ENCODE data around the gene SERPINA12. TPM values are rescaled to one million over a fixed set of nuclear protein-coding genes. Genes with fewer than 3 reads are reported as not detected.
A peak's percentile ranks its signal among the peaks of the same experiment; 100 is the strongest.

SERPINA12 gene
- total and polyA plus RNA-seq, 2 of the 13 experiments (the other 11 are each of a cell fraction or from before 2014, with no cell fraction given), result 0.08 TPM; not detected in 1

DNA sequence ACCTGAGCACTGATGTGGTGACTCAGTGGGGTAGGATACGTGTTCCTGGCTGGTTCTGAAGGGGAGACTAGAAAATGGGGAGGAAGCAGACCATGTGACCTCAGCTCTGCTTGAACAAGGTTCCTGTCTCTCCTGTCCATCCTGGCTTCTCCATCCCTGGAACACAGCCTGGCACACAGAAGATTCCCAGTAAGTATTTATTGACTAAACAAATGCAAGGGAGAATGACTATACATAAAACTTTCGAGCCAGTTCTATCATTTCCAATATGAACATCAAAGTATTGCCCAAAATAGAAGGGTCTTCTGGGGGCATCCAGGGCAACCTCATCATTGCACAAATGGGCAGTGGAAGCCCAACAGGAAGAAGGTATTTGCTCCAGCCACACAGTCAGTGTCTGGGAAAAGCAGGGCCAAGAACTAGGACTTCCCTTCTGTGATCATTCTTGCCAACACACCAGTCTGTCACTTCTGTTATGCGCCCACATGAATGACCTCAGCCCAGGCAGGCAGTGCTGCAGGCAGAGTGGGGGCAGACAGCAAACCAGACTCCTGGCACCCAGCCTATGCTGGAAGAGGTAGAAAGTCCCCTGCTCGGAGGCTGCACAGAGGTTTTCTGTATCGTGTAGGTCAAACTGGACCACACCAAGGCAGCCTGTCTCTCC lies 27.7 kb downstream of the SERPINA12 start (continued):
- TF ChIP-seq, protein P1, sequence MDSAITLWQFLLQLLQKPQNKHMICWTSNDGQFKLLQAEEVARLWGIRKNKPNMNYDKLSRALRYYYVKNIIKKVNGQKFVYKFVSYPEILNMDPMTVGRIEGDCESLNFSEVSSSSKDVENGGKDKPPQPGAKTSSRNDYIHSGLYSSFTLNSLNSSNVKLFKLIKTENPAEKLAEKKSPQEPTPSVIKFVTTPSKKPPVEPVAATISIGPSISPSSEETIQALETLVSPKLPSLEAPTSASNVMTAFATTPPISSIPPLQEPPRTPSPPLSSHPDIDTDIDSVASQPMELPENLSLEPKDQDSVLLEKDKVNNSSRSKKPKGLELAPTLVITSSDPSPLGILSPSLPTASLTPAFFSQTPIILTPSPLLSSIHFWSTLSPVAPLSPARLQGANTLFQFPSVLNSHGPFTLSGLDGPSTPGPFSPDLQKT (CRISPR knock-in tag; IDR thresholded peaks at IDR 0.05; ENCODE audit: borderline replicate concordance), result no peak
- TF ChIP-seq ZNF737 (CRISPR knock-in tag; IDR thresholded peaks at IDR 0.05; ENCODE audit: borderline replicate concordance) (no peak), PPARG (CRISPR knock-in tag; conservative IDR thresholded peaks at IDR 0.05) (no peak), ATRX (CRISPR knock-in tag; IDR thresholded peaks at IDR 0.05; ENCODE audit: borderline replicate concordance) (no peak), PCBP1 (IDR thresholded peaks at IDR 0.05; ENCODE audit: borderline replicate concordance, low read depth, low read length) (no peak), ATF1 (CRISPR knock-in tag; IDR thresholded peaks at IDR 0.05) (no peak), ZMAT3 (CRISPR knock-in tag; conservative IDR thresholded peaks at IDR 0.05) (no peak), ESRRA (CRISPR knock-in tag; IDR thresholded peaks at IDR 0.05; ENCODE audit: low read depth) (no peak), ZNF569 (CRISPR knock-in tag; IDR thresholded peaks at IDR 0.05; ENCODE audit: borderline replicate concordance) (no peak), SIN3A (IDR thresholded peaks at IDR 0.05; ENCODE audit: borderline replicate concordance, low read depth, low read length) (no peak), SSRP1 (CRISPR knock-in tag; IDR thresholded peaks at IDR 0.05) (no peak), SIX4 (CRISPR knock-in tag; IDR thresholded peaks at IDR 0.05) (no peak), RBFOX2 (IDR thresholded peaks at IDR 0.05; ENCODE audit: low read depth, low read length) (peak; percentile 54), SIN3B (IDR thresholded peaks at IDR 0.05; ENCODE audit: low read length) (no peak), PHF5A (CRISPR knock-in tag; IDR thresholded peaks at IDR 0.05; ENCODE audit: low read depth, unreplicated experiment) (no peak)
- TF ChIP-seq, protein P2, sequence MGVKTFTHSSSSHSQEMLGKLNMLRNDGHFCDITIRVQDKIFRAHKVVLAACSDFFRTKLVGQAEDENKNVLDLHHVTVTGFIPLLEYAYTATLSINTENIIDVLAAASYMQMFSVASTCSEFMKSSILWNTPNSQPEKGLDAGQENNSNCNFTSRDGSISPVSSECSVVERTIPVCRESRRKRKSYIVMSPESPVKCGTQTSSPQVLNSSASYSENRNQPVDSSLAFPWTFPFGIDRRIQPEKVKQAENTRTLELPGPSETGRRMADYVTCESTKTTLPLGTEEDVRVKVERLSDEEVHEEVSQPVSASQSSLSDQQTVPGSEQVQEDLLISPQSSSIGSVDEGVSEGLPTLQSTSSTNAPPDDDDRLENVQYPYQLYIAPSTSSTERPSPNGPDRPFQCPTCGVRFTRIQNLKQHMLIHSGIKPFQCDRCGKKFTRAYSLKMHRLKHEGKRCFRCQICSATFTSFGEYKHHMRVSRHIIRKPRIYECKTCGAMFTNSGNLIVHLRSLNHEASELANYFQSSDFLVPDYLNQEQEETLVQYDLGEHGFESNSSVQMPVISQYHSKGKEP (CRISPR knock-in tag; IDR thresholded peaks at IDR 0.05), result no peak
- TF ChIP-seq, protein P3, sequence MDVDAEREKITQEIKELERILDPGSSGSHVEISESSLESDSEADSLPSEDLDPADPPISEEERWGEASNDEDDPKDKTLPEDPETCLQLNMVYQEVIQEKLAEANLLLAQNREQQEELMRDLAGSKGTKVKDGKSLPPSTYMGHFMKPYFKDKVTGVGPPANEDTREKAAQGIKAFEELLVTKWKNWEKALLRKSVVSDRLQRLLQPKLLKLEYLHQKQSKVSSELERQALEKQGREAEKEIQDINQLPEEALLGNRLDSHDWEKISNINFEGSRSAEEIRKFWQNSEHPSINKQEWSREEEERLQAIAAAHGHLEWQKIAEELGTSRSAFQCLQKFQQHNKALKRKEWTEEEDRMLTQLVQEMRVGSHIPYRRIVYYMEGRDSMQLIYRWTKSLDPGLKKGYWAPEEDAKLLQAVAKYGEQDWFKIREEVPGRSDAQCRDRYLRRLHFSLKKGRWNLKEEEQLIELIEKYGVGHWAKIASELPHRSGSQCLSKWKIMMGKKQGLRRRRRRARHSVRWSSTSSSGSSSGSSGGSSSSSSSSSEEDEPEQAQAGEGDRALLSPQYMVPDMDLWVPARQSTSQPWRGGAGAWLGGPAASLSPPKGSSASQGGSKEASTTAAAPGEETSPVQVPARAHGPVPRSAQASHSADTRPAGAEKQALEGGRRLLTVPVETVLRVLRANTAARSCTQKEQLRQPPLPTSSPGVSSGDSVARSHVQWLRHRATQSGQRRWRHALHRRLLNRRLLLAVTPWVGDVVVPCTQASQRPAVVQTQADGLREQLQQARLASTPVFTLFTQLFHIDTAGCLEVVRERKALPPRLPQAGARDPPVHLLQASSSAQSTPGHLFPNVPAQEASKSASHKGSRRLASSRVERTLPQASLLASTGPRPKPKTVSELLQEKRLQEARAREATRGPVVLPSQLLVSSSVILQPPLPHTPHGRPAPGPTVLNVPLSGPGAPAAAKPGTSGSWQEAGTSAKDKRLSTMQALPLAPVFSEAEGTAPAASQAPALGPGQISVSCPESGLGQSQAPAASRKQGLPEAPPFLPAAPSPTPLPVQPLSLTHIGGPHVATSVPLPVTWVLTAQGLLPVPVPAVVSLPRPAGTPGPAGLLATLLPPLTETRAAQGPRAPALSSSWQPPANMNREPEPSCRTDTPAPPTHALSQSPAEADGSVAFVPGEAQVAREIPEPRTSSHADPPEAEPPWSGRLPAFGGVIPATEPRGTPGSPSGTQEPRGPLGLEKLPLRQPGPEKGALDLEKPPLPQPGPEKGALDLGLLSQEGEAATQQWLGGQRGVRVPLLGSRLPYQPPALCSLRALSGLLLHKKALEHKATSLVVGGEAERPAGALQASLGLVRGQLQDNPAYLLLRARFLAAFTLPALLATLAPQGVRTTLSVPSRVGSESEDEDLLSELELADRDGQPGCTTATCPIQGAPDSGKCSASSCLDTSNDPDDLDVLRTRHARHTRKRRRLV (CRISPR knock-in tag; IDR thresholded peaks at IDR 0.05), result no peak
- TF ChIP-seq, protein P4, sequence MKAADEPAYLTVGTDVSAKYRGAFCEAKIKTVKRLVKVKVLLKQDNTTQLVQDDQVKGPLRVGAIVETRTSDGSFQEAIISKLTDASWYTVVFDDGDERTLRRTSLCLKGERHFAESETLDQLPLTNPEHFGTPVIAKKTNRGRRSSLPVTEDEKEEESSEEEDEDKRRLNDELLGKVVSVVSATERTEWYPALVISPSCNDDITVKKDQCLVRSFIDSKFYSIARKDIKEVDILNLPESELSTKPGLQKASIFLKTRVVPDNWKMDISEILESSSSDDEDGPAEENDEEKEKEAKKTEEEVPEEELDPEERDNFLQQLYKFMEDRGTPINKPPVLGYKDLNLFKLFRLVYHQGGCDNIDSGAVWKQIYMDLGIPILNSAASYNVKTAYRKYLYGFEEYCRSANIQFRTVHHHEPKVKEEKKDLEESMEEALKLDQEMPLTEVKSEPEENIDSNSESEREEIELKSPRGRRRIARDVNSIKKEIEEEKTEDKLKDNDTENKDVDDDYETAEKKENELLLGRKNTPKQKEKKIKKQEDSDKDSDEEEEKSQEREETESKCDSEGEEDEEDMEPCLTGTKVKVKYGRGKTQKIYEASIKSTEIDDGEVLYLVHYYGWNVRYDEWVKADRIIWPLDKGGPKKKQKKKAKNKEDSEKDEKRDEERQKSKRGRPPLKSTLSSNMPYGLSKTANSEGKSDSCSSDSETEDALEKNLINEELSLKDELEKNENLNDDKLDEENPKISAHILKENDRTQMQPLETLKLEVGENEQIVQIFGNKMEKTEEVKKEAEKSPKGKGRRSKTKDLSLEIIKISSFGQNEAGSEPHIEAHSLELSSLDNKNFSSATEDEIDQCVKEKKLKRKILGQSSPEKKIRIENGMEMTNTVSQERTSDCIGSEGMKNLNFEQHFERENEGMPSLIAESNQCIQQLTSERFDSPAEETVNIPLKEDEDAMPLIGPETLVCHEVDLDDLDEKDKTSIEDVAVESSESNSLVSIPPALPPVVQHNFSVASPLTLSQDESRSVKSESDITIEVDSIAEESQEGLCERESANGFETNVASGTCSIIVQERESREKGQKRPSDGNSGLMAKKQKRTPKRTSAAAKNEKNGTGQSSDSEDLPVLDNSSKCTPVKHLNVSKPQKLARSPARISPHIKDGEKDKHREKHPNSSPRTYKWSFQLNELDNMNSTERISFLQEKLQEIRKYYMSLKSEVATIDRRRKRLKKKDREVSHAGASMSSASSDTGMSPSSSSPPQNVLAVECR (CRISPR knock-in tag; IDR thresholded peaks at IDR 0.05; ENCODE audit: borderline replicate concordance), result no peak

All from HepG2 (cell line).